H9 (cell line): ENCODE results near the gene RUFY2. TPM values are rescaled to one million over a fixed set of nuclear protein-coding genes. Genes with fewer than 3 reads are reported as not detected.

Experiments
- DNase-seq: peaks from one replicate; pipeline ENCODE4 v3.0.0-alpha.2; 2017
- H2AFZ ChIP-seq: one replicate; pipeline ENCODE4 v1.6.1; 2013; ENCODE audit warnings: mild to moderate bottlenecking, low read length, control low read depth, moderate library complexity
- H2AK5ac ChIP-seq: 2 replicates; pipeline ENCODE4 v1.6.1; 2013; ENCODE audit warnings: low read length, control low read depth, mixed read lengths; ENCODE audit not compliant: insufficient read length
- H2BK120ac ChIP-seq: one replicate; pipeline ENCODE4 v1.6.1; 2013; ENCODE audit warnings: low read depth, mild to moderate bottlenecking, low read length, control low read depth, inconsistent platforms; ENCODE audit not compliant: poor library complexity, severe bottlenecking
- H2BK12ac ChIP-seq: 2 replicates; pipeline ENCODE4 v1.6.1; 2013; ENCODE audit warnings: low read length, control low read depth, mixed read lengths, low read depth; ENCODE audit not compliant: insufficient read length
- H2BK15ac ChIP-seq: 2 replicates; pipeline ENCODE4 v1.6.1; 2013; ENCODE audit warnings: low read depth, low read length, control low read depth
- H2BK20ac ChIP-seq: one replicate; pipeline ENCODE4 v1.6.1; 2013; ENCODE audit warnings: low read depth, mild to moderate bottlenecking, low read length, control low read depth, inconsistent platforms; ENCODE audit not compliant: poor library complexity, severe bottlenecking
- H2BK5ac ChIP-seq: 2 replicates; pipeline ENCODE4 v1.6.1; 2013; ENCODE audit warnings: low read length, control low read depth, mixed read lengths; ENCODE audit not compliant: insufficient read length
- H3K14ac ChIP-seq: 2 replicates; pipeline ENCODE4 v1.6.1; 2013; ENCODE audit warnings: low read length, control low read depth; ENCODE audit not compliant: insufficient read depth
- H3K18ac ChIP-seq: 2 replicates; pipeline ENCODE4 v1.6.1; 2013; ENCODE audit warnings: low read depth, mild to moderate bottlenecking, mixed read lengths, low read length, control low read depth; ENCODE audit not compliant: insufficient read length
- H3K23ac ChIP-seq: 2 replicates; pipeline ENCODE4 v1.6.1; 2013; ENCODE audit warnings: low read length, control low read depth, mixed read lengths, low read depth; ENCODE audit not compliant: insufficient read length
- H3K23me2 ChIP-seq: 2 replicates; pipeline ENCODE4 v1.6.1; 2013; ENCODE audit warnings: low read depth, mild to moderate bottlenecking, mixed read lengths, low read length, control low read depth; ENCODE audit not compliant: insufficient read length, poor library complexity, severe bottlenecking
- H3K27ac ChIP-seq: 2 replicates; pipeline ENCODE4 v1.5.1; 2013; ENCODE audit warnings: low read length, control low read depth, mixed read lengths, low read depth; ENCODE audit not compliant: insufficient read length
- H3K27me3 ChIP-seq: 2 replicates; pipeline ENCODE4 v1.6.1; 2013; ENCODE audit warnings: low read length, control low read depth, inconsistent platforms; ENCODE audit not compliant: insufficient read depth
- H3K4ac ChIP-seq: 2 replicates; pipeline ENCODE4 v1.6.1; 2013; ENCODE audit warnings: low read depth, mild to moderate bottlenecking, control low read depth, inconsistent platforms, low read length, moderate library complexity
- H3K4me1 ChIP-seq: 2 replicates; pipeline ENCODE4 v1.6.1; 2013; ENCODE audit warnings: low read length, control low read depth, inconsistent platforms; ENCODE audit not compliant: insufficient read depth
- H3K4me2 ChIP-seq: 2 replicates; pipeline ENCODE4 v1.6.1; 2013; ENCODE audit warnings: low read length, control low read depth, mixed read lengths; ENCODE audit not compliant: insufficient read length, insufficient read depth
- H3K56ac ChIP-seq: 2 replicates; pipeline ENCODE4 v1.6.1; 2013; ENCODE audit warnings: low read depth, mild to moderate bottlenecking, mixed read lengths, low read length, control low read depth; ENCODE audit not compliant: insufficient read length
- H3K79me1 ChIP-seq: 2 replicates; pipeline ENCODE4 v1.6.1; 2013; ENCODE audit warnings: low read depth, mild to moderate bottlenecking, moderate library complexity, low read length, control low read depth, inconsistent platforms; ENCODE audit not compliant: insufficient read depth, poor library complexity, severe bottlenecking
- H3K79me2 ChIP-seq: 2 replicates; pipeline ENCODE4 v1.6.1; 2013; ENCODE audit warnings: low read length, control low read depth, inconsistent platforms; ENCODE audit not compliant: insufficient read depth
- H3K9ac ChIP-seq: 2 replicates; pipeline ENCODE4 v1.6.1; 2013; ENCODE audit warnings: low read length, control low read depth, mixed read lengths; ENCODE audit not compliant: insufficient read length; ENCODE audit errors: extremely low read depth
- H3K9me3 ChIP-seq: one replicate; pipeline ENCODE4 v1.6.1; 2013; ENCODE audit warnings: low read depth, low read length, inconsistent platforms; ENCODE audit not compliant: control insufficient read depth
- H3T11ph ChIP-seq: one replicate; pipeline ENCODE4 v1.6.1; 2013; ENCODE audit warnings: mild to moderate bottlenecking, low read length, control low read depth, inconsistent platforms
- H4K20me1 ChIP-seq: one replicate; pipeline ENCODE4 v1.6.1; 2013; ENCODE audit not compliant: control insufficient read depth, insufficient read length, insufficient read depth
- H4K5ac ChIP-seq: 2 replicates; pipeline ENCODE4 v1.6.1; 2013; ENCODE audit warnings: low read depth, mild to moderate bottlenecking, mixed read lengths, low read length, control low read depth; ENCODE audit not compliant: insufficient read length
- H4K8ac ChIP-seq: replicated peaks from 2 replicates; pipeline ENCODE4 v1.6.1; 2013; ENCODE audit warnings: low read length, control low read depth, mixed read lengths, low read depth; ENCODE audit not compliant: insufficient read length
- H4K91ac ChIP-seq: 2 replicates; pipeline ENCODE4 v1.6.1; 2013; ENCODE audit warnings: low read depth, mild to moderate bottlenecking, moderate library complexity, mixed read lengths, low read length, control low read depth; ENCODE audit not compliant: insufficient read length
- H3K27ac Mint-ChIP-seq, 3 experiments: 2 replicates in 2 of 3; 3 replicates in 1 of 3; pipeline ENCODE4 v1.8.0; 2020 to 2021; ENCODE audit warnings: mixed read lengths in 3 of 3, mild to moderate bottlenecking in 1 of 3, moderate library complexity in 1 of 3
- H3K27me3 Mint-ChIP-seq: 2 replicates; pipeline ENCODE4 v1.8.0; 2021; ENCODE audit warnings: low read depth, mild to moderate bottlenecking, moderate library complexity, mixed read lengths
- H3K36me3 Mint-ChIP-seq, 3 experiments: 2 replicates in 2 of 3; 3 replicates in 1 of 3; pipeline ENCODE4 v1.8.0; 2020 to 2021; ENCODE audit warnings: low read depth in 3 of 3, mixed read lengths in 3 of 3; ENCODE audit not compliant: insufficient read depth in 1 of 3
- H3K4me1 Mint-ChIP-seq, 2 experiments: 2 replicates each; pipeline ENCODE4 v1.8.0; 2020; ENCODE audit warnings: mixed read lengths in 2 of 2
- H3K4me3 Mint-ChIP-seq, 2 experiments: 2 replicates in 1 of 2; 3 replicates in 1 of 2; pipeline ENCODE4 v1.8.0; 2020 to 2021; ENCODE audit warnings: mild to moderate bottlenecking in 2 of 2, mixed read lengths in 2 of 2, moderate library complexity in 1 of 2
- H3K9me3 Mint-ChIP-seq, 2 experiments: 2 replicates in 1 of 2; 3 replicates in 1 of 2; pipeline ENCODE4 v1.8.0; 2020; ENCODE audit warnings: mild to moderate bottlenecking in 2 of 2, mixed read lengths in 2 of 2, moderate library complexity in 1 of 2
- WGBS: extraction: QIAGEN DNeasy Blood & Tissue Kit; methylation state at CpG from one replicate; pipeline ENCODE4 v1.1.7; 2013; ENCODE audit warnings: missing lambda C conversion rate, low lambda C conversion rate, mixed read lengths; ENCODE audit not compliant: insufficient read length; ENCODE audit errors: extremely low coverage; 5-methylcytosine and 5-hydroxymethylcytosine counted together
- total RNA-seq: library from RNA; stranded (reverse); gene quantifications from 2 replicates; pipeline ENCODE4 v1.2.1, GENCODE V29; 2021
- TF ChIP-seq, protein P1 (sequence below): fragments of 200-600 bp; sonication (generic); conservative IDR thresholded peaks from 3 replicates; pipeline ENCODE4 v1.8.0; 2021; ENCODE audit warnings: antibody characterized with exemption, mild to moderate bottlenecking

RUFY2 gene
- total RNA-seq, 1 experiment from 2014 or later = 14.1 TPM

DNA sequence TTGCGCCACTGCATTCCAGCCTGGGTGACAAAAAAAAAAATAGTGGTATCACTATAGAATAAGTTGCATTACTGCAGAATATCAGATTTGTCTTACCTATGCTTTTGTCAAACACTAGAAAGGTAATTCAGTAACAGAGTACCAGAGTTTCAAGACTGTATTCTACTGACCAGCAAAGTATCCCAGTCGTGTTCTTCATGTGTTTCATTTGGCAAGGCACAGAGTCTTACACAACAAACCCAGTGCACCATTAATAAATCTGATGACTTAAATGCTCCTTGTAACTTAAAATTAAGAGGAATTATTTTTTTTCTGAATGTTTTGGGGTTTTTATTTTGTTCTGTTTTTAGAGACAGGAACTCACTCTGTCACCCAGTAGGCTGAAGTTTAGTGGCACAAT lies 40.0 kb downstream of the RUFY2 start:
- Histone ChIP-seq H4K8ac (no peak overlapping the region), H2BK5ac (no peak overlapping the region), H2AK5ac (no peak overlapping the region), H4K5ac (no peak overlapping the region), H3K9ac (no peak overlapping the region), H3T11ph (no peak overlapping the region), H3K23me2 (no peaks in the 10 kb centered on the region), H3K79me1 (no peaks in the 10 kb centered on the region), H3K27ac (no peak overlapping the region), H4K91ac (no peak overlapping the region), H2BK12ac (no peak overlapping the region), H3K9me3 (no peaks in the 10 kb centered on the region), H3K56ac (no peak overlapping the region), H2AFZ (no peak overlapping the region), H3K14ac (no peak overlapping the region), H3K4me2 (no peak overlapping the region), H3K4me1 (no peaks in the 10 kb centered on the region), H3K4ac (no peak overlapping the region), H3K79me2 (no peaks in the 10 kb centered on the region), H2BK20ac (no peak overlapping the region), H3K23ac (no peak overlapping the region), H2BK120ac (no peak overlapping the region), H3K27me3 (no peaks in the 10 kb centered on the region), H3K18ac (no peak overlapping the region), H2BK15ac (no peak overlapping the region), H4K20me1 (no peaks in the 10 kb centered on the region)
- Mint-ChIP-seq H3K27ac (no peak overlapping the region), H3K36me3 (peaks cover 13 to 46% (median 35%) of the 10 kb centered on the region in 3 experiments), H3K9me3 (peaks cover 4 to 10% of the 10 kb centered on the region in 2 experiments; a peak in 4 of 5 replicates), H3K4me1 (no peaks in the 10 kb centered on the region), H3K4me3 (no peak overlapping the region), H3K27me3 (no peaks in the 10 kb centered on the region)
- TF ChIP-seq, protein P1, sequence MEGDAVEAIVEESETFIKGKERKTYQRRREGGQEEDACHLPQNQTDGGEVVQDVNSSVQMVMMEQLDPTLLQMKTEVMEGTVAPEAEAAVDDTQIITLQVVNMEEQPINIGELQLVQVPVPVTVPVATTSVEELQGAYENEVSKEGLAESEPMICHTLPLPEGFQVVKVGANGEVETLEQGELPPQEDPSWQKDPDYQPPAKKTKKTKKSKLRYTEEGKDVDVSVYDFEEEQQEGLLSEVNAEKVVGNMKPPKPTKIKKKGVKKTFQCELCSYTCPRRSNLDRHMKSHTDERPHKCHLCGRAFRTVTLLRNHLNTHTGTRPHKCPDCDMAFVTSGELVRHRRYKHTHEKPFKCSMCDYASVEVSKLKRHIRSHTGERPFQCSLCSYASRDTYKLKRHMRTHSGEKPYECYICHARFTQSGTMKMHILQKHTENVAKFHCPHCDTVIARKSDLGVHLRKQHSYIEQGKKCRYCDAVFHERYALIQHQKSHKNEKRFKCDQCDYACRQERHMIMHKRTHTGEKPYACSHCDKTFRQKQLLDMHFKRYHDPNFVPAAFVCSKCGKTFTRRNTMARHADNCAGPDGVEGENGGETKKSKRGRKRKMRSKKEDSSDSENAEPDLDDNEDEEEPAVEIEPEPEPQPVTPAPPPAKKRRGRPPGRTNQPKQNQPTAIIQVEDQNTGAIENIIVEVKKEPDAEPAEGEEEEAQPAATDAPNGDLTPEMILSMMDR = no peak
- no peak for DNase-seq
- WGBS = no CpG with 5 or more reads among the region's 2 CpGs
